ENCODE measurements around the gene RHOT2. TPM values are rescaled to one million over a fixed set of nuclear protein-coding genes. Genes with fewer than 3 reads are reported as not detected.
A peak's percentile ranks its signal among the peaks of the same experiment; 100 is the strongest.

Gene RHOT2
- 165 and 177 TPM in 2 replicates for total RNA-seq

DNA sequence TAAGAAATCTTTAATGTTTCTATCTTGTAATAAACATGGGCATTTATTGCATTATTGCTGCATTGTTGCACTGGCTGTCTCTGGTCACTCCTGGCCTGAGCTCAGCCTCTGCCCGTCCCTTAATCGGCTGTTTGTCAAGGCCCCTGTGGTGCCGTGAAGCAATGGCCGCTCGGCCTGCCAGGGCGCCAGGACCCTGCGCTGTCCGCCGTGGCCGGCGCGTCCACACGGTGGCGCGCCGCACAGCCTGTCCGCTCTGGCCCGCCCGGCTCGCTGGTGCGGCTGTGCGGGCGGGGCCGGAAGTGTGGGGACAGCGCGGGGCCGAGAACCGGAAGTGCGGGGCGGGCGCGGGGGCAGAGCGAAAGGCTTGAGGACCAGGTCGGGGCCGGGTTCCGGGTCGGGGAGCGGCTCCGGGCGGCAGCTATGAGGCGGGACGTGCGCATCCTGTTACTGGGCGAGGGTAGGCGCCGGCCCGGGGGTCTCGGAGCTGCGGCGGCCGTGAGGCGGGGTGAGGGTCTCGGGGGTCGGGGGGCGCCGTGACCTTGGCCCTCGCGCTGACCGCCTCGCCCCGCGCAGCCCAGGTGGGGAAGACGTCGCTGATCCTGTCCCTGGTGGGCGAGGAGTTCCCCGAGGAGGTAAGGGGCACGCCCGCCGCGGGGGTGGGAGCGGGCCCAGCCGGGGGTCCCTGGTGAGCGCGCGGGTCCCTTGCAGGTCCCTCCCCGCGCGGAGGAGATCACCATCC, at the start of gene RHOT2:
Gene RHOT2 (plus strand): TSS at position 353 of the 739 bp plus-strand sequence. CDS start 68 bp downstream, at position 421.
- Mint-ChIP-seq H3K9me3 (no peaks in the 10 kb centered on the region), H3K27ac (peak within 1 kb of the TSS; percentile 86), H3K4me1 (ENCODE audit: low read depth) (peaks cover 4% of the 10 kb centered on the region), H3K27me3 (ENCODE audit: insufficient read depth) (no peaks in the 10 kb centered on the region), H3K36me3 (ENCODE audit: low read depth) (peaks cover 9% of the 10 kb centered on the region), H3K4me3 (peak within 1 kb of the TSS; percentile 85)
- intact Hi-C loops (cut with micrococcal nuclease) = loop anchor here (1.0 kb wide), 2 partner anchors 12 to 32 kb away; partner anchors contain the start of genes METTL26 and STUB1
- DNase-seq (ENCODE audit: low spot score) = peak; percentile 94

DNA sequence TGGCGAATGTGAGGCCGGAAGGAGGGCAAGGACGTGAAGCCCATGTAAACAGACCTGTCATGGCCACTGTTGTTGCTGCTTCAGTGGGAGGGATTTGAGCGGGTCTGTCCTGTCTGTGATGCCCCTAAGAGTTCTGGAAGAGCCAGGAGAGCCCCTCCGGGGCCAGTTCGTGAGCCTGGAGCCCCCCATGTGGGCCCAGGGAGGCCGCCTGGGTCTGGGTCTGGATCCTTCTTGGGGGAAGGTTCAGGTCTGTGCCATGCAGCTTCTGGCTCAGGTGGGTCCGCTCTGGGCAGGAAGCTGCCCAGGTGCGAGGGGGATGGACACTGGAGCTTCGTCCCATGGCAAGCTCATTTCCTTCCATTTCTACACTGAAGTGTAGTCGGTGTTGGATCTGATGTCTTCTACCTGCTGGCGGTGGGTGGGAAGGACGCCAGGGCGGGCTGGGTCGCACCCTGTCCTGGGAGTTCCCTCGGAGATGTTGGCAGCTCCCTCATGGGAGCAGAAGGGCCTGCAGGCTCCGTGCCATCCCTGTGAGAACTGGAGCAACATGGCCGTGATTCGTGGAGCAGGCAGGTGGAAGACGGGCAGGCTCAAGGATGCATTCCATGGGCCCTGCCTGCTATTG, 48.3 kb upstream of the RHOT2 start:
- DNase-seq (ENCODE audit: low spot score) = no peak
- no peak overlapping the region for H3K27ac Mint-ChIP-seq
- H3K36me3 Mint-ChIP-seq (ENCODE audit: low read depth) = peaks cover 2% of the 10 kb centered on the region
- H3K4me3 Mint-ChIP-seq = no peak overlapping the region
- H3K27me3 Mint-ChIP-seq (ENCODE audit: insufficient read depth) = no peaks in the 10 kb centered on the region
- intact Hi-C loops (cut with micrococcal nuclease) = no loop called here
- no peaks in the 10 kb centered on the region for H3K9me3 Mint-ChIP-seq
- H3K4me1 Mint-ChIP-seq (ENCODE audit: low read depth) = no peaks in the 10 kb centered on the region

DNA sequence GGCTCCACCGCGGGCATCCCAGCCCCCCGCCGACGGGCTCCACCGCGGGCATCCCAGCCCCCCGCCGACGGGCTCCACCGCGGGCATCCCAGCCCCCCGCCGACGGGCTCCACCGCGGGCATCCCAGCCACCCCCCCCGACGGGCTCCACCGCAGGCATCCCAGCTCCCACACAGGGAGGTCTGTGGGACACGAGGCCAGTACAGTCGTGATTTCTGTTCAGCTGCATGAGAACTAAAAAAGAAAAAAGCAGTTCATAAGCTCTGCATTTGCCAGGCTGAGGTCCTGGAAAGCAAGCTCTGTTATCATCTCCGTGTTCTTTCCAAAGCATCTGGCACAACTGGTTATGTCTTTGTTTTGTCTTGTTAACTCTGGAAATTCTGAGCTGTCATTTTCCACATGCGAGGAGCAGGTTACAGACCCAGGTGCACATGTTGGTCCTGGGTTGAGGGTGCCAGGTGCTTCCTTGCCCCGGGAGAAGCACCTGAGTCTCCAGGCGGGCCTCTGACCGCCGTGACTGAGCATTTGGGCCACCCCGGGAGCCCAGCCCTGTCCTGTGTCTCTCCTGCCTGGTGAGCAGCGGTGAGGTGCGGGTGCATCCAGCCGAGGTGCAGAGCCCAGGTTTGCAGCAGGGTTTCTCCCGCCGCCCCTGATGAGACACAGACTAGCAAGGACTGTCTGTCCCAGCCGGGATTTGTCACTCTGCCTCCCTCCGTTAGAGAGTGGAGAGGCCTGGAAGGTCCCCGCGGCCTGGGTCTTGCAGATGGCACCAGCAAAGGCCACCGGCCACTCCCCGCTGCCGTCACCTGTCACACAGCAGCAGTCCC, 47.0 kb upstream of the RHOT2 start:
- no peaks in the 10 kb centered on the region for H3K27me3 Mint-ChIP-seq (ENCODE audit: insufficient read depth)
- intact Hi-C loops (cut with micrococcal nuclease) = no loop called here
- DNase-seq (ENCODE audit: low spot score) = no peak

DNA sequence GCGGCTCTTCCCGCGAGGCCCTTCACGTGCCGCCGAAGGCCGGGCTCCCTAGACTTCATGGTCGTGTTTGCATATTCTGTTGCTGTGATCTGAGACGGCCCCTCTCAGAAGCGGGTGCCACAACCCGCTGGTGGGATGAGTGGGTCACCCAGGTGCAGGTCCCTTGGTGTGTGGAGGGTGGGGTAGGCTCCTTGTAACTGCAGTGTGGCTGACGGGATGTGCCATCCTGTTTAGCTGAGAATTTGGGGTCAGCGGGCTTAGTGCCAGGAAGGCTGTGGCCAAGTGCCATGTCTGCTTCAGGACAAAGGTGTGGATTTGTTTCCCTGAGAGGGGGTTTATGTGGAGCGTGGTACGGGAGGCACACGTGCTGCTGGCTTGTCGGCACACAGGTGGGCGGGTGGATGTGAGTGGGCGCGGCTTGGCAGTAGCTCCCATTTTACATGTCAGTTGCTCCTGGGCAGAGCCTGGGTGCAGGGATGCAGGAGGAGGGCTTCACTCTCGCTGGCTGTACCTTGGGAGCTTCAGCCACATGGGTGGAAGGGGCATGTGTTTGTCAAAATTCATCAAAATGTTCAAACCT, 46.3 kb upstream of the RHOT2 start:
- H3K4me1 Mint-ChIP-seq (ENCODE audit: low read depth) = no peaks in the 10 kb centered on the region
- no peaks in the 10 kb centered on the region for H3K27me3 Mint-ChIP-seq (ENCODE audit: insufficient read depth)
- DNase-seq (ENCODE audit: low spot score) = no peak
- no peak overlapping the region for H3K4me3 Mint-ChIP-seq
- H3K9me3 Mint-ChIP-seq = no peaks in the 10 kb centered on the region
- H3K36me3 Mint-ChIP-seq (ENCODE audit: low read depth) = no peaks in the 10 kb centered on the region
- intact Hi-C loops (cut with micrococcal nuclease) = no loop called here
- no peak overlapping the region for H3K27ac Mint-ChIP-seq

More for the DNA sequence above, 47.0 kb upstream of the RHOT2 start:
- H3K4me3 Mint-ChIP-seq = no peak overlapping the region
- no peaks in the 10 kb centered on the region for H3K36me3 Mint-ChIP-seq (ENCODE audit: low read depth)
- no peaks in the 10 kb centered on the region for H3K9me3 Mint-ChIP-seq
- H3K27ac Mint-ChIP-seq = no peak overlapping the region
- H3K4me1 Mint-ChIP-seq (ENCODE audit: low read depth) = no peaks in the 10 kb centered on the region

DNA sequence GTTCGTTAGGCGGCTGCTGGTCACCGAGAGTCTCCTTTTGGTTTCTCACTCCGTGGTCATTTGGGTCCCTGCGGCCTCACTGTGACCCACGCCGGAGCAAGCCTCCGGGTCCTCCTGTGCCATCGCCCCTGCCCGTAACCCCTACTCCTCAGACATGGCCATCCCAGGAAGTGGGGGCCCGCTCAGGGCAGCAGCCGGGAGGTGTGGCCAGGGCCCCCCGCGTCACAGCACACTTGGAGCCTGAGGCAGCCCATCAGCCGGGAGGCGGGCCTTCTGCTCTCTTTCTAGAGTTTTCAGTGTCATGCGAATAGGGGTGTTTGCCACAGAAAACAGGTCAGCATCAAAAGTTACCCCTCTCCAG, 45.0 kb upstream of the RHOT2 start:
- DNase-seq (ENCODE audit: low spot score) = no peak
- Mint-ChIP-seq H3K27me3 (ENCODE audit: insufficient read depth) (no peaks in the 10 kb centered on the region), H3K4me3 (no peak overlapping the region), H3K4me1 (ENCODE audit: low read depth) (no peaks in the 10 kb centered on the region), H3K27ac (no peak overlapping the region), H3K36me3 (ENCODE audit: low read depth) (no peaks in the 10 kb centered on the region), H3K9me3 (no peaks in the 10 kb centered on the region)
- intact Hi-C loops (cut with micrococcal nuclease) = no loop called here

DNA sequence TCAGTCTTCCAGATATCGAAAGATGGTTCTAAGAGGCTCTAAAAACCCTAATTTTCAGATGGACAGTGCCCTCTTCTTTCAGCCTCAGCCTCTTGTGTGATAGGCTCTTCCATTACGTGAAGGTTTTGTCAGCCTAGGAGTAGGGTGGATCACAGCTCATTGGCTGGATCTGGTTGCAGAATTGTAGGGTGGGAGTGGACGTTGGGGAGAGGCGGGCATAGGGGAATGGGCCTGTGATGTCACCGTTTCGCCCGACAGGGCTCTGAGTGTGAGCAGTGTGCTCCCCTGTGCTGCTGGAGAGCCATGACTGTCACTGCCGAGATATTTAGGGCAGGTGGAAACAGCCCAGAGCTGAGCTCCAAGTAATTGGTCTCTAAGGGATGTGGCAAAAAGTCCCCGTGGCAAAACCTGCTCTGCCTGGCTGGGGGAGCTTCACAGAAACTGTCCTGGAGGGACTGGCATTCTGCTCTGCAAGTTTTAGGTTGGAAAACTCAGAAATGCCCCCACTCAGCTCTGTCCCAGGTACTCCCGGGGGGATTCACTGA, 43.3 kb upstream of the RHOT2 start:
- Mint-ChIP-seq H3K9me3 (no peaks in the 10 kb centered on the region), H3K4me3 (no peak overlapping the region), H3K27me3 (ENCODE audit: insufficient read depth) (no peaks in the 10 kb centered on the region), H3K36me3 (ENCODE audit: low read depth) (no peaks in the 10 kb centered on the region), H3K27ac (no peak overlapping the region), H3K4me1 (ENCODE audit: low read depth) (no peaks in the 10 kb centered on the region)
- no peak for DNase-seq (ENCODE audit: low spot score)
- intact Hi-C loops (cut with micrococcal nuclease) = no loop called here

DNA sequence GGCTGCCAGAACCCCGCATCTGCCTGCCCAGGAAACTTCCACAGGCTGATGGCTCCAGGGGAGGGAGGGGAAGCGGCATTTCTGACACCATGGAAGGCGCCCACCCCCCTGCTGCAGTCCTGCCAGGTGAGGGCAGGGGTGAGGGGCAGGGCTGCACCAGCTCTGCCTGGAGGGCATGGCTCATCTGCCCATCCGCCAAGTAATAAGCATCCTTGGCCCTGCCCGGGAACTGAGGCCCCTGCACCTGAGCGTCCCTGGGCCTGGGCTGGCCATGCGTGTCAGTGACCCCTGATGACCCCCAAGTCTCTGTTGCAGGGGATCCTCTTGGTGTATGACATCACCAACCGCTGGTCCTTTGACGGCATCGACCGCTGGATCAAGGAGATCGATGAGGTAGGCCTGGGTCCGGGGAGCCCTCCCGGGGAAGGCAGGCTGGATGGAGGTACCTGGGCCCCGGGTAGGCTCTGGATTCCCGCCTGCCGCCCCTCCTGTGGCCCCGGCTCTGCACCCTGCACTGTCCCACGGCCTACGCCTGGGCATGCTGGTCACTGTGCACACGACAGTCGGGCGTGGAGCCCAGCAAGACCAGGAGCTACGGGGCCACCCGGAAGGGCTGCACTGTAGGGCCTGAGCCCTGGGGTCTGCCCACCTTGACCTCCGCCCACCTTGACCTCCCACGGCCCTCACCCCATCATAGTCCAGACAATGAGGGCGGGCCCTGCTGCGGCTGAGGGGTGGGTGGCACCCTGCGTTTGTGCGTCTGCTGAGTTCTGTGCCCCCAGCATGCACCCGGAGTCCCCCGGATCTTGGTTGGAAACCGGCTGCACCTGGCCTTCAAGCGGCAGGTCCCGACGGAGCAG, 42.6 kb upstream of the RHOT2 start:
- H3K9me3 Mint-ChIP-seq = no peaks in the 10 kb centered on the region
- intact Hi-C loops (cut with micrococcal nuclease) = no loop called here

DNA sequence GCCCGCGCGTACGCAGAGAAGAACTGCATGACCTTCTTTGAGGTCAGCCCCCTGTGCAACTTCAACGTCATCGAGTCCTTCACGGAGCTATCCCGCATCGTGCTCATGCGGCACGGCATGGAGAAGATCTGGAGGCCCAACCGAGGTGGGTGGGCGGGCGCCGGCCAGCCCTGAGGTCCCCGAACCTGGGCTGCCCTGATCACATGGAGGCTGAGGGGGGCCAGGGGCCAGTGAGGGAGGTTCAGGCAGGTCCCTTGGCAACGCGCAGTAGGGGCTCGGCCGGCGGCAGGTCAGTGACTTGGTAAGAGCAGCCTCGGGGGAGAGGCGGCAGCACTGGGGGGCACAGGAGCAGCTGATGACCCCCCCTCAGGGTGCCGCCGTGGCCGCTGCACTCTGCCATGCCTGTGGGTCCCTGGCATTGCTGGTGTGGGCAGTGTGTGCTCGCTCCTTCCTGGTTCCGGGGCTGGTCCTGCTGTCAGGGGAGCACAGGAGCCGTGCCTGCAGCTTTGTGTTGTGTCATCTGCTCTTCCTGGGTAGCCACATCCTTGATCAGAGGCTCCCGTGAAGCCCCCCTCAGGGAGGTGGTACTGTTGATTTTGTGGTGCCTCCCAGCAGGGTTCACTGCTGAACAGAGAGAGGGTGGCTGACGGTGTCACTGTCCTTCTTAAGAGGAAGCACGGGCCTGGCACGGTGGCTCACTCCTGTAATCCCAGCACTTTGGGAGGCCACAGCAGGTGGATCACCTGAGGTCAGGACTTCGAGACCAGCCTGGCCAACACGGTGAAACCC, 41.8 kb upstream of the RHOT2 start:
- Mint-ChIP-seq H3K4me1 (ENCODE audit: low read depth) (no peaks in the 10 kb centered on the region), H3K36me3 (ENCODE audit: low read depth) (no peaks in the 10 kb centered on the region), H3K27ac (no peak overlapping the region), H3K27me3 (ENCODE audit: insufficient read depth) (no peaks in the 10 kb centered on the region), H3K9me3 (no peaks in the 10 kb centered on the region), H3K4me3 (no peak overlapping the region)
- no peak for DNase-seq (ENCODE audit: low spot score)
- intact Hi-C loops (cut with micrococcal nuclease) = no loop called here

More for the DNA sequence above, 42.6 kb upstream of the RHOT2 start:
- no peak for DNase-seq (ENCODE audit: low spot score)
- no peak overlapping the region for H3K4me3 Mint-ChIP-seq
- H3K4me1 Mint-ChIP-seq (ENCODE audit: low read depth) = no peaks in the 10 kb centered on the region
- H3K36me3 Mint-ChIP-seq (ENCODE audit: low read depth) = no peaks in the 10 kb centered on the region
- H3K27me3 Mint-ChIP-seq (ENCODE audit: insufficient read depth) = no peaks in the 10 kb centered on the region
- no peak overlapping the region for H3K27ac Mint-ChIP-seq

DNA sequence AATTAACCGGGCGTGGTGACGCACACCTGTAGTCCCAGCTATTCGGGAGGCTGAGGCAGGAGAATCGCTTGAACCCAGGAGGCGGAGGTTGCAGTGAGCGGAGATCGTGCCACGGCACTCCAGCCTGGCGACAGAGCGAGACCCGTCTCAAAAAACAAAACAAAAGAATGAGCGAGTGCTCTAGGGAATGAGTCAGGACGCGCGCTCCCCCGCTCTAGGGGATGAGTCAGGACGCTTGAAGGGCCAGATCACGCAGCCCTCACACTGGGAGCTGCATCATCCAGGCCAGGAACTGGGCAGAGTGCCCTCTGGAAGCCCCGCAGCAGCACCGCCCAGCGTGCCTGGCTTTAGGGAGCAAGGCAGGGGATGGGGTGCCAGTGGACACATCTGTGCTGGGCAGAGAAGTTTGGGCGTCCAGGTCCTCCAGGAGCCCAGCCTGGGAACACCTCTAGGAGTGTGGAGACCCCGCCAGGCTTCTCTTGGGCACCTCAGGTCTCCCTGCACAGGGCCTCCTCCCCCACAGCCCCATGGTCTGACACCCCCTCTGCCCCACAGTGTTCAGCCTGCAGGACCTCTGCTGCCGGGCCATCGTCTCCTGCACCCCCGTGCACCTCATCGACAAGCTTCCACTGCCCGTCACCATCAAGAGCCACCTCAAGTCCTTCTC, 41.0 kb upstream of the RHOT2 start:
- Mint-ChIP-seq H3K4me3 (no peak overlapping the region), H3K27ac (no peak overlapping the region), H3K36me3 (ENCODE audit: low read depth) (no peaks in the 10 kb centered on the region), H3K27me3 (ENCODE audit: insufficient read depth) (no peaks in the 10 kb centered on the region), H3K4me1 (ENCODE audit: low read depth) (no peaks in the 10 kb centered on the region), H3K9me3 (no peaks in the 10 kb centered on the region)
- intact Hi-C loops (cut with micrococcal nuclease) = no loop called here
- no peak for DNase-seq (ENCODE audit: low spot score)

DNA sequence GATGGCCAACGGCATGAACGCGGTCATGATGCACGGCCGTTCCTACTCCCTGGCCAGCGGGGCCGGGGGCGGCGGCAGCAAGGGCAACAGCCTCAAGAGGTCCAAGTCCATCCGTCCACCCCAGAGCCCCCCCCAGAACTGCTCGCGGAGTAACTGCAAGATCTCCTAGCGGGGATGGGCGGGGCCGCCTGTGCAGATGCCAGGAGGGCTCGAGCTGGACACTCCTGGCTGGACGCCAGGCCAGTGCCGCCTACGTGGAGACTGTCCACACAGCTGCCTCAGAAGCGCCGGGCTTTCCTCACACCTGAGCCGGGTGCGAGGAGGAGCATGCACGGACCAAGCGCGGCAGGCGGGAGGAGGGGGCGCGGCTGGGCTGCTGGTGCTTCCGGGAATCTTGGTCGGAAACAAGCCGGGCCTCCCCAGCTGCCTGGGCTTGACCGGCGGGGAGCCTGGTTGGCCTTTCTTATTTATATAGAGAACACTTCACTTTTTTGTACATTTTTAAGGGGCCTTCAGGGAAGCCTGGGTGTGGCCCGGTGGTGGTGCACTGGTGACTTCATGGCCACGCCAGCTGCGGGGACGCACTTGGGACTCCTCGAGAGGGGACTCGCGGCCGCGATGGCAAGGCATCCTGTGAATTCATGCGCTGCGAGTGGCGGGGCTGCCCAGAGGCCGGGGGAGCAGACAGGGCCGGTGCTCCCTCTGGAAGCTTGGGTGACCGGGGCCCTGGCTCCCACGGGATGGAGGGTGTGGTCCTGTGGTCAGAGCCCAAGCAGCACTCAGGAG, 40.3 kb upstream of the RHOT2 start:
- intact Hi-C loops (cut with micrococcal nuclease) = no loop called here
- no peak overlapping the region for H3K27ac Mint-ChIP-seq
- no peaks in the 10 kb centered on the region for H3K36me3 Mint-ChIP-seq (ENCODE audit: low read depth)
- no peaks in the 10 kb centered on the region for H3K9me3 Mint-ChIP-seq
- H3K27me3 Mint-ChIP-seq (ENCODE audit: insufficient read depth) = no peaks in the 10 kb centered on the region
- no peak for DNase-seq (ENCODE audit: low spot score)
- H3K4me1 Mint-ChIP-seq (ENCODE audit: low read depth) = no peaks in the 10 kb centered on the region
- H3K4me3 Mint-ChIP-seq = no peak overlapping the region
